ENCODE data around the gene COX6B2. TPM values are rescaled to one million over a fixed set of nuclear protein-coding genes. Genes with fewer than 3 reads are reported as not detected.
A peak's percentile ranks its signal among the peaks of the same experiment; 100 is the strongest.

The COX6B2 gene
- total RNA-seq, 4 donors from 2014 or later: not detected

- Histone ChIP-seq H3K4me3 (peak within 1 kb of the TSS in 1 of 4 donors; percentile 11), H3K36me3 (no peaks in the 10 kb centered on the region), H3K27me3 (peaks cover 60 to 75% (median 73%) of the 10 kb centered on the region in 3 donors), H3K4me1 (no peaks in the 10 kb centered on the region), H3K27ac (no peak within 1 kb of the TSS), H3K9me3 (no peaks in the 10 kb centered on the region)
- TF ChIP-seq CTCF (IDR thresholded peaks at IDR 0.05 in 4 of 5, conservative IDR thresholded peaks at IDR 0.05 in 1 of 5) (no peak), POLR2A (IDR thresholded peaks at IDR 0.05) (no peak)
- intact Hi-C loops (cut with DNase I; ENCODE audit: low total_unique reads): no loop called here
- in situ Hi-C loops (cut with MboI; ENCODE audit: low sequenced_read_pairs in 4 of 4): loop anchor here in 1 of 4 donors (10.0 kb wide), 1 partner anchor 294 kb away; no protein-coding TSS in a partner anchor
- no peak for DNase-seq
- ATAC-seq: no peak
Observed at GRCh38 chr19:55370305-55370988, 15.9 kb upstream of the COX6B2 start, which contains the start of gene IL11. IL11 (minus strand) TSS chr19:55370463; CDS start chr19:55370310, 153 bp downstream.

- Histone ChIP-seq H3K9me3 (no peaks in the 10 kb centered on the region), H3K4me1 (no peaks in the 10 kb centered on the region), H3K36me3 (no peaks in the 10 kb centered on the region), H3K27ac (no peak overlapping the region), H3K27me3 (peaks cover 56 to 72% (median 68%) of the 10 kb centered on the region in 3 donors), H3K4me3 (peak overlapping the region in 1 of 4 donors; percentile 11)
- ATAC-seq (no peak), DNase-seq (no peak)
- TF ChIP-seq POLR2A (IDR thresholded peaks at IDR 0.05) (no peak), CTCF (IDR thresholded peaks at IDR 0.05 in 4 of 5, conservative IDR thresholded peaks at IDR 0.05 in 1 of 5) (no peak)
- in situ Hi-C loops (cut with MboI; ENCODE audit: low sequenced_read_pairs in 4 of 4) (loop anchor here in 1 of 4 donors (10.0 kb wide), 1 partner anchor 295 kb away; no protein-coding TSS in a partner anchor), intact Hi-C loops (cut with DNase I; ENCODE audit: low total_unique reads) (no loop called here)
Observed at GRCh38 chr19:55369653-55370304, 15.3 kb upstream of the COX6B2 start.

DNA sequence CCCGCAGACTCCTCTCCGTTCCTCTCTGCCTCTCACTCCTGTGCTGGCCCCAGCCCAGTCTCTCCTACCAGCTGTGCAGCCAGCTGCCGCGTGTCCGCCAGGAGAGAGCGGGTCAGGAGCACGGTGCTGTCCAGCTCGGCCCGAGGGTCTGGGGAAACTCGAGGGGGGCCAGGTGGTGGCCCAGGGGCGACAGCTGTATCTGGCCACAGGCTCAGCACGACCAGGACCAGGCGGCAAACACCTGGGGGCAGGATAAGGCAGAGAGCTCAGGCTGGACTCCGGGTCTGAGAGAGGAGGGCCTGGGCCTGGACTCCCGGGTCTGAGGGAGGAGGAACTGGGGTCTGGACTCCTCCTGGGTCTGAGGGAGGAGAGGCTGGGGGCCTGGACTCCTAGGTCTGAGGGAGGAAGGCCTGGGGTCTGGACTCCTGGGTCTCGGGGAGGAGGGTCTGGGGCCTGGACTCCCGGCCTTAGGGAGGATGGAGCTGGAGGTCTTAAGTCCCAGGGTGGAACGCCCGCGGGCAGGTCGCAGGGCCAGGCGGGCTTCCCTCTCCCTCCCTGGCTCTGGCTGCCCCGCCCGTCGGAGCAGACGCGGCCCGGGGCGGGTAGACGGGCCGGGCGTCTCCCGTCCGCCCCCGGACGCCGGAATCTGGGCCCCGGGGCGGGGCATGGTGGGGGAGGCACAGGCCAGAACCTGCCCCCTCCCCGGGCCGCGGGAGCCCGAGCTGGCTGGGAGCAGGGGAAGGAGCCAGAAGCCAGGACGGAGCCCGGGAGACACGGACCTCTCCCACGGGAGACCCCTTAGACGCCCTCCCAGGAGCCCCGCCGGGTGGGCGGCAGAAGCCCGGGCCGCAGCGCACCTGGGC lies 14.4 kb upstream of the COX6B2 start:
- ATAC-seq: no peak
- no peak for DNase-seq
- intact Hi-C loops (cut with DNase I; ENCODE audit: low total_unique reads): no loop called here
- Histone ChIP-seq H3K27me3 (peaks cover 48 to 65% (median 59%) of the 10 kb centered on the region in 3 donors), H3K36me3 (no peaks in the 10 kb centered on the region), H3K4me1 (no peaks in the 10 kb centered on the region), H3K9me3 (no peaks in the 10 kb centered on the region), H3K27ac (no peak overlapping the region), H3K4me3 (no peak overlapping the region)
- in situ Hi-C loops (cut with MboI; ENCODE audit: low sequenced_read_pairs in 4 of 4): no loop called here
- no peak for TF ChIP-seq POLR2A (IDR thresholded peaks at IDR 0.05)

- no peak overlapping the region for H3K4me3 ChIP-seq
- ATAC-seq (no peak), DNase-seq (no peak)
- in situ Hi-C loops (cut with MboI; ENCODE audit: low sequenced_read_pairs in 4 of 4): no loop called here
- no peaks in the 10 kb centered on the region for H3K9me3 ChIP-seq
- H3K27me3 ChIP-seq: peaks cover 41 to 56% (median 51%) of the 10 kb centered on the region in 3 donors
- no peak for TF ChIP-seq CTCF (IDR thresholded peaks at IDR 0.05 in 4 of 5, conservative IDR thresholded peaks at IDR 0.05 in 1 of 5)
- TF ChIP-seq POLR2A (IDR thresholded peaks at IDR 0.05): no peak
- no peak overlapping the region for H3K27ac ChIP-seq
- intact Hi-C loops (cut with DNase I; ENCODE audit: low total_unique reads): no loop called here
- H3K36me3 ChIP-seq: no peaks in the 10 kb centered on the region
- no peaks in the 10 kb centered on the region for H3K4me1 ChIP-seq
Observed at GRCh38 chr19:55368106-55368505, 13.6 kb upstream of the COX6B2 start.

Measured in gastrocnemius medialis (tissue), 4 donors.